Activated CD8-positive, alpha-beta memory T cell treated with anti-CD3 and anti-CD28 coated beads, Interleukin-2, amount 50 U/mL, for 48 hours (primary cell): ENCODE measurements around the gene C16orf78.

Experiments used
- DNase-seq: peaks from one replicate; pipeline ENCODE4 v3.0.0-alpha.2; 2020

The C16orf78 gene, protein sequence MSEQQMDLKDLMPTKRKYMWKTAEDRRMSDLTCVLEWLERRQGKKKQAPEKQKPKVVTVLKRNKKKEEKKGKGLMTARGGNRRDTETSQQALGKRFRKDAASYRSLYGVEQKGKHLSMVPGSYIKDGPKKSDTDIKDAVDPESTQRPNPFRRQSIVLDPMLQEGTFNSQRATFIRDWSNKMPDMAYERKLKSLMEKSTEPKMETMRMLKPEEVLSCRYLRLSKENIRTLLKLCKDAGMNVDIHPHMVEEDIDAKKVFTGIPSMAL

DNA sequence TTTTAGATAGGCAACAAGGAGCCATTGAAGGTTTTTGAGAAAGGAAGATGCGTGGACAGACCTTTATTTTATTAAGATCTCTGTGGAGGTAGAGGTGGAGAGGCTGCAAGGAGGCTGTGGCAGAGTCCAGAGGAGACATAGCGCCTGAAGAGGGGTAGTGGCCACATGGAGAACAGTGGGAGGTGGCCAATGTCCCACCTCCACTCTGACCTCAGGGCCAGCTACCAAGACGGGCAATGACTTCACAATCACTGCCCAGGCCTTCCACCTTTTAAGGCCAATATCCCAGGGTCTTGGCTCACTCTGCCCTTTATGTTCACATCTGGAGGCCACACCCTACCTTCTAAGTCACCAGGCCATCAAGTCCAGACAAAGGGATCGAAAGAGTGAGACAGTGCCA is at the start of gene C16orf78:
Gene C16orf78 (plus strand): TSS at position 301 of the 400 bp plus-strand sequence. CDS start 136 bp downstream, outside the sequence.
- DNase-seq = no peak

DNA sequence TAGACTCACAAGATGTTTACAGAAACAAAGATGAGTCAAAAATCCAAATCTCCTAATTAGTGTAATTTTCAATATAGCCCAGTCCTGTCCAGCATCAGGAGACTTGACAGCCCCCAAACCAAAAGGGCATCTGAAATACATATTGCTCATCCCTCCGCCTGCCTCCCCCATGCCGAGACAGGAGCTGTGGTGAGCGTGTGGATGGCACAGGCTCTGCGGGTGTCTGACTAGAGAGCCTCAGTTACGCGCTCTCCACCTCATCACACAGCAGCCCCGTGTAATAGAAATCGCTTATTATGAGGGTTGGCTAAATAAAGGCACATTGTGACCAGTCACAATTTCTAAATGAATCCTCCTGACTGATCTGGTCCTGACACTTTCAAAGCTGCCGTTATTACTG is 48.9 kb upstream of the C16orf78 start:
- no peak for DNase-seq

DNA sequence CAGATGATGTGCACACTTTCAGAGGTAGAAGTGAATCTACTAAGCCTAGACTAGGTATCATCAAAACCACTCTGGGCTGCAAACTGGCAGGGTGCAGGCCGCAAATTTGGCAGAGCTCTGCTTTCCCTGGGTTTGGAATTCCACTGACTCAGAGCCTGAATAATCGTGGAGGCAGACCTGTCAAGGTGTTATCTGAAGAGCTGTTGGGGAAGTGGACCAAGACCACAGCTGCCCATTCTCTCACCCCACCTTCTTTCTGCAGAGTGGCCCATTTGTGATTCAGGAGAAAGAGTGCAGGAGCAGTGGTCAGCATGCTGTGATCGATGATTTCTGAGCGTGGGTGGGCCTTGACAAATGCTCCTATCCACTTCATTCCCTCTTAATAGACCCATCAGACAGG is 46.1 kb upstream of the C16orf78 start:
- DNase-seq = no peak

DNA sequence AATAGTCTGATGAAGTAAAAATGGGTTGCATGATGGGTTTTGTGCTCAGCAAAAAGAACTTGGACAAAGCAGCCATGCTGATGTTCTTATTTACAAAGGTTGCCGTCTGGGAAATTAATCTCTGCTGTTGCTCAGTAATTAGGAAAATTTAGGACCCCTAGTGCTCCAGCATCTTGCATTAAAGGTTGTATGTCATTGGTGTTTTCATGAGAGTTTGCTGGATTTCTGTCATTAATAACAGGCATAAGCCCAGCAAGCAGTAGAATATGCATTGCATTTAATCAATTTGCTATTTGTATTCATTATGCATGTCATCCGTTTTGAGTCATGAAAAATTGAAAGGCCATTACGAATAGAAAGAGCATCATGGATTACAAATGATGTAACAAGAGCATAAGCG is 45.3 kb upstream of the C16orf78 start:
- no peak for DNase-seq

DNA sequence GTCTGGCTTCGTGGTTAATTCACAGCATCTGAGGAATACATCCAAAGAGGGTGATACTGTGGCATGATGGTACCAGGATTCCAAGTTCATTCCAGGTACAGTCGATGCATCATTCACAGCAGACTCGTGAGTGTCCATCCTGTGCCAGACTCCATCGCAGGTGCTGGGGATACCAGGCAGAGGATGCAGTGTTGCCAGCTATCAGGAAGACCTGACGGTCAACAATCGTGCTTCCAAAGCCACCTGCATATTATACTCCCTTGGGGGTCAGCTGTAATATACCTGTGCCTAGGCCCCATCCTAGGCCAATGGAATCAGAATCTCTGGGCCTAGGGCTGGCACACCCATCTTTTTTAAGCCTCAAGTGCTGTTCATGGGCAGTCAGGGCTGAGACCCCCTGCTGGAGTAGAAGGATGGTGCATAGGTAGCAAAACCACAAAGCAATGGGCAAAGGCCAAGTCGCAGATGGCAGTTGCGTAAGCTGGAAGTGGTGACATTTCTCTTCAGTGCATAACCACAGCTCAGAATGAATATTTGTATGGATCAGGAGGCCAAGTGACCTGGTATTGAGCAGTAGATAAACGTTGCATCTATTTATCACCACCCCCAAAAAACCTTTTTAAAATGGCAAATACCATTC is 42.9 kb upstream of the C16orf78 start:
- no peak for DNase-seq

DNA sequence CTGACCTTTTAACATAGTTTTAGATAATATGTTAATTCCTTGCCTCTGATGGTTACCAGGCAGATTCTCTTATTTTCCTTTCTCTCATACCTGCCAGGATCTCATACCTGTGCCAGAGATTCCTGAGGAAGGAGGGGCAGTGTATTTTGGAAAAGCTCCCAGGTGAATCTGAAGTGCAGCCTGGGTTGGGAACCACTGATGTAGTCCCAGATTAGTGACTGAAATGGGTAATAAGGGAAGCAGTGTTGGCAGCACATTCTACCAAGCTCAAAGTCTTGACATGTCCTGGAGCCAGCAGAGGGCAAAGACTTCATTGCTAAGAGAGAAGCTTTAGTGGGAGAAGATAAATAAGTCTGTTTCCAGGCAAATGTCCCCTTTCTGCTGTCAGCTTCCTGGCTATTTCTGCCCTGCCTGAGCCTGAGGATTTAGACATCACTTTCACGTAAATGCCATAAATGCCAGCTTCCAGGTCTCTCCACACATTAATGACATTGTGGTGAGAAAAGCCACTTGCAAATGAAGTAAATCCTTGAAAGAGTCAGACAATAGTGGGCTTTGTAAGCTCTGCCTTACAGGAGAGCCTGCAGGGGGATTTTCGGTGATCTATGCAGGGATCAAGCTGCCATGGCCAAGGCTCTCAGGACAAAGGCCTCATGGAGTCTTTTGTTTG is 40.9 kb upstream of the C16orf78 start:
- DNase-seq = no peak

DNA sequence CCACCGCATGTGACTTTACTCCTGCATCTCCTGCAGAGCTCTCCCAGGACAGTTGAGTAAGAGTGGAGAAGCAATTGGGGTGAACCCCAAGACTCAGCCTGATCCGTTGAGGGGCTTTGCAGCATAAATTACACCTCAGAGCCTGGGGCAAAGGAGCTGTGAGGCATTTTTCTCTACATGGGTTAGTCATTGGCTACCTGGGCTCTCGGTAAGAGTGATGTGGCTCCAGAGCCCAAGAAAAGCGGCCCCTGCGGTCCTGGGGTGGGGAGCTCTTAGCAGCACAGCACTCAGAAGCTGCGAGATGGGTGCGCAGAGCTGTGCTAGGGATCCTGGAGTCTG is 40.4 kb upstream of the C16orf78 start:
- no peak for DNase-seq

DNA sequence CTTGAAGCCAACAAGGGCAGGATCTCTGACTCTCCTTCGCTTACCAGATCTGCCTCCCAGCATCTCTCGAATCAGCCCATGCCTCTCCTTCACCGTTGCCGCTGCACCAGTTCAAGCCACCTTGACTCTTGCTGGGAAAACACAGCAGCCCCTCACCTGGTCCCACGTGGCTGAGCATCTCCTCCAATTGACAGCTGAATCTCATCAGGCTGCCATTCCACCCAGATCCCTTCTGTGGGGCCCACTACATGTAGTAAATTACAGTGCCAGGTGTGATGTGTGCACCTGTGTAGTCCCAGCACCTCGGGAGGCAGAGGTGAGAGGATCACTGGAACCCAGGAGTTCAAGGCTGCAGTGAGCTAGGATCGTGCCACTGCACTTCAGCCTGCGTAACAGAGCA is 37.8 kb upstream of the C16orf78 start:
- DNase-seq = no peak

DNA sequence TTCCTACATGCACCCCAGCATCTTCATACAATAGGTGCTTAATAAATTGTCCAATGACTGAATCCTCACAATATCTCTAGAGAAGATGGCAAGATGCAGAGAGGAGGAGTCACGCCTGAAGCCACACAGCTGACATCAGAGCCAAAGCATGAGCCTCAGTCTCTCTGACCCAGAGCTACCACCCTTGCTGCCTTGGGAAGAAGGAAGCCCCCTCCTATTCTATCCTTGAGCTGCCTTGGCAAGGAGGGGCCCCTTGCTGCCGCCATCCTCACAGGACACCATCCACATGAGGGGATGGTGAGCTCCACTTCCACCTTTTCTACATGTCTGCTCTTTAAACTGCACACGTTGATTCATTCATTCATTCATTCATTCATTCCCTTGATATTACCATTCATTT is 37.0 kb upstream of the C16orf78 start:
- no peak for DNase-seq

DNA sequence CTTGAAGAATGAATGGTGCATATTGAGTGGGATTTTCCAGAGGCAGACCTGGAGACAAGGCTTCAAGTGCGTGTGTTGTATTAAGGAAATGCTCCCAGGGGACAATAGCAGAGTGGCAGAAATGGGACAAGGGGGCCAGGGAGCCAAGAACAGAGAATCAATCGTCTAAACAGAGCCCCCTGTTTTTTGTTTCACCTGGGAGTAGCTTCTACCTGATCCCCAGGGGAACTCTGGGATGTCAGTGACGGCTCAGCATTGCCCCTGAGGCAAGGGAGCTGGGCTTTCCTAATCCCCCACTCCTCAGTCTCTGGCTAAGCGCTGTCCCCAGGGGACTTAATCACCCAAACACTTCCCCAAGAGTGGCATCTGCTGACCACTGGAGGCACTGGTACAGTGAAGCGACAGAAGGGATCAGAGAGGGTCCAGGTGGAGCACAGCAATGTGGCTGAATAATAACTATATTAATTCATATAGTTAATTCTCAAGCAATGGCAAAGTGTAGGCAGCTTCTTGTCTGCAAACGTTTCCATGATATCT is 35.7 kb upstream of the C16orf78 start:
- DNase-seq = no peak

DNA sequence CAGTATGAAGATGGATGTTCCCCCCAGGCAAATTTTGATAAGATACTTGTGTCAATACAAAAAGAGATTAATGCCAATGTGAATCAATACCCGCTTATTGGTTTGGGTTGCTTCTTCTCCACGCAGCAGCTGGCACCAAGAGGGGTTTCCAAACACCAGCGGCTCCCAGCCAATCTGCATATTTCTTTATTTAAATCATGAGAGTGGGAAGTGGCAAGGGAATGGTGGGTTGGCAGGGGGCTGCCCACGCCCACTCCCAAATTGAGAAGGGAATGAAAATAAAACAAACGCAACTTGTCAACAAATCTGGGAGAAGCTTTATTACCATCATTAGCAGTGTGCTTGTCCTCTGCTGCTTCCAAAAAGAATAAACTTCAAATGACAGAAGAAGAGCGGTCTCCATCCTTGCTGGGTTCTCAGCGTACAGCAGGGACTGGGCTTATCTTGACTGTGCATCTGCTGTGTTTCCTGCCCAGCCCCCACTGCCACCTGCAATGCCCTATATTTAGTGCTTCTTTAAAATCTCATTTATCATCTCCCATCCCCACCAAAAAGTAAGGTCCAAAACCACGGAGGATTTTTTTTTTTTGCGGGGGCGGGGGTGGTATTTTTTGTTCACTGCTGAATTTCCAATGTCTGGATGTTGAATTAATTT is 34.9 kb upstream of the C16orf78 start:
- DNase-seq = no peak

DNA sequence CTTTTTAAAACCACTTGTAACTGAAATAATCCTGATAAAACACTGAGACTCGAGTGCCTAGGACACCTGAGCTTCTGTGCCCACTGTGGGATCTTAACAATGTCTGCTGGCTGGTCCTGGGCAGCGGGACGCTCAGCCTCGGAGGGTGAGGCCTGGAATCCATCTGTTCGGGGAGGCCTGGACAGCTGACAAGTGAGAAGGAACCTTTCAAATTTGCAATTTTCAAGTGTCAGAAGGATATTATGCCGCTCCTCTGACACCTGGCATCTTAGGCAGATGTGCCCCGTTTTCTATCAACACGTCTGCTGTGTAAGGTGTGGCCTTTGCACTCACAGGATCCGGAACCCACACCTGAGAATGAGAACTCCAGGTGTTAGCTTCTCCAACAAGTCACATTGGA is 33.1 kb upstream of the C16orf78 start:
- DNase-seq = no peak

DNA sequence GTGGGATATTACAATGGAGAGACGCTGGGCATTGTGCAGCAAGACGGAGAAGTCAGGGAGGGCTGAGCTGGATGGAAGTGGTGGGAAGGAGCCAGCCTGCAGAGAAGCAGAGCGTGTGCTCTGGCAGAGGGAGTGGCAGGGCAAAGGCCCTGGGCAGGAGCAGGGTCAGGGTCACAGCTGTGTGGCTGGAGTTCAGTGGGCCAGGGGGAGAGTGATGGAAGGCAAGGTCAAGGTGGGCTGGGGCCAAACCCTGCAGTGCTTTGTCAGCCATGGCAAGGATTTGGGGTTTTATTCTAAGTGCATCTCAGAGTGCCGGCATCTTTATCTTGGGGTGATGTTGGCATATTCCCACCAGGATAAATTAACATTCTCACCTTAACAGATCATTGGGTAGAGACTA is 31.9 kb upstream of the C16orf78 start:
- no peak for DNase-seq

DNA sequence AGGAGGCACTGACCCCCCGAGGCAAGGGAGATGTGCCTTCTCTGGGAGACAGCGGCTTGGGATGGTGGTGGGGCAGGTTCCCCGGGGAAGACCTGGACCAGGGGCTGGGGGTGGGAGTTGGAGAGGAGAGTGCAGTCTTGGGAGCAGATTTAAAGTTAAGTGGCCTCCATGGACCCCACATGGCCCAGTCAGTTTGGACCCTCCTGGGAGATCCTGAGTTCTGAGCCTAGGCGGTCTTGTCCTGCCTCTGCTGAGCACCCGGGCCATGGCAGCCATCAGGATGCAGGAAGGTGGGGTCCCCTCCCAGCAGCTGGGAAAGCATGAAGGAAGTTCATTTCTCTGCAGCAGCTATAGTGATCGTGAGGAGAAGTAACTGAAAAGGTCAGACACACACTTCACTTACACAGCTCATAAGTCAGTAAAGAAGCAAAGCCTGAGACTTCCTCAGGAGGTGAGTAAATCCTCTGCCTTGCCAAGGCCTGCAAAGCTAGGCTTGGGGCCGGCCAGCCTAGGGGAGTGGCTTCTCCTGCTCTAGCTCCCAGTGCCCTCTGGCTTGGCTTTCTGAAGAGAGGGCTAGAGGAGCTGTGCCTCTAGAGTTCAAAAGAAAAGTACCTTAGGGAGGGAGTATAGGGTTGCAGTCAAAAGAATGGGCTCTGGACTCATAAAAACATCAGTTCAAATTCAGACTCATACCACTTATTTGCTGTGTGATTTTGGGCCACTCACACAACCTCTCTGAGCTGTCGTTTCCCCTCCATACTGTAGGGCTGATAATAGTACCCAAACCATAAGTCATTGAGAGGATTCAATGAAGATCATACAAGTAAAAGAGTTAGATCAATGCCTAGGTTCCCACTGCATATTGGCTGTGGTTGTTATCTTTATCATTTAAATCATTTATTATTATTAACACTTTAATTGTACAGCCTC is 31.0 kb upstream of the C16orf78 start:
- no peak for DNase-seq

DNA sequence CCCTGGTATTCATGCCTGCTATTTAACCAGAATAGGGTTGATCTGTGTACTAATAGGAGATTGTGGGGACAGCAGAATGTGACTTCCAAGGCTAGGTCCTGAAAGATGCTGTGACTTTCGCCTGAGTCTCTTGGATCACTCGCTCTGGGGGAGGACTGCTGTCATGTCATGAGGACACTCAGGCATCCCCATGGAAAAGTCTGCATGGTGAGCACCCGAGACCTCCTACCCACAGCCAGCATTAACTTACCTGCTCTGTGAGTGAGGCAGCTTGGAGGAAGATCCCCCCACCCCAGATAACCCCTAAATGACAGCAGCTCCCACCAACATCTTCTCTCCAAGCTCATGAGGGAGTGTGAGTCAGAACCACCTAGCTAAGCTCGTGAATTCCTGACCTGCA is 30.3 kb upstream of the C16orf78 start:
- no peak for DNase-seq

DNA sequence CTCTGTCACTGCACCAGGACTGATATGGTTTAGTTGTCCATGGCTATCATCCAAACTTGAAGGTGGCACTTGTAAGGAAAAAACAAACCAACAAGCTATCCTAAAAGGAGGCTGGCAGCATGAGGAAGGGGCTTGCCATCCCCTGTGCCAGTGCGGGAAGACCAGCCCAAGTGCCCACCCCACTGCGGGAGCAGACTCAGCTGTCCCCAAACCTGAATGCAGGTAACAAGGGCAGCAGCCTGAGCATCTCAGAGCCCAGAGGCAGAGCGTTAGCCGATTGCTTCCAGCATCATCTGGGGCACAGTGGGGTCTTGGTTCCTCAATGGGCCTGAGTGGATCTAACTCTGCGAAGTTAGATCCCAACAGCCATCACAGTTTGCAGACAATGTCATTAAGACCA is 29.2 kb upstream of the C16orf78 start:
- no peak for DNase-seq

DNA sequence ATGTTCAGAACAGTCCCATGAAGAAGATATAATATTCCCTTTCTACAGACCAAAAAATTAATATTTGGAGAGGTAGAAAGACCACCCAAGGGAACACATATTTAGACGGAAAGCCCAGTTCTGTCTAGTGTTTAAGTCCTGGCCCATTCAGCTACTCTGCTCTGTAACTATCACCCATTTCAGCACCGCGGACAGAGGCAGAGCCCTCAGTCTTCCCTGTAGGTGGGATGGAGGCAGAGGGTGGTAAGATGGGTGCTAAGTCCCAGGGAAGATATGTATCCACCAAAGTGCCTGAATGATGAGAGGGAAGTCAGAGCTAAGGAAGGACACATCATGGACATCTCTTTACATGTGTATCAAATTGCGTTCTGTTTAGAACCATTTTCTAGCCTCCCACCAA is 27.8 kb upstream of the C16orf78 start:
- DNase-seq = no peak

DNA sequence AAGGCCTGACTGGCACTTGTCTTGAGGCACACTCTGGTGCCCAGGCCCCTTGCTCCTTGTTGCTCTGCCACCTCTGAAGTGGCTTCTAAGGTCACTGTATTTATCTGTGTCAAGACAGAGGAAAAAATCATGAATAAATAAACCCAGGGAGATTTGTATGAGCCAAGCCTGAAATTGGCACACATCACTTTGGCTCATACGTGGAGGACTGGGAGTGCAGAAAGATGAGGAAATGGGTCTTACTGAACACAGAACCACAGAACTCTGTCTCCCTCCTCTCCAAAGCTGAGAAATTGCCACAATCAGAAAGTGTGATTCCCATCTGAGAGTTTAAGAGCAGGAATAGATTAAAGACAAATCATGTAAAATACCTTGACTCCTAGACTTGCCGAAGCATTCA is 27.1 kb upstream of the C16orf78 start:
- no peak for DNase-seq

DNA sequence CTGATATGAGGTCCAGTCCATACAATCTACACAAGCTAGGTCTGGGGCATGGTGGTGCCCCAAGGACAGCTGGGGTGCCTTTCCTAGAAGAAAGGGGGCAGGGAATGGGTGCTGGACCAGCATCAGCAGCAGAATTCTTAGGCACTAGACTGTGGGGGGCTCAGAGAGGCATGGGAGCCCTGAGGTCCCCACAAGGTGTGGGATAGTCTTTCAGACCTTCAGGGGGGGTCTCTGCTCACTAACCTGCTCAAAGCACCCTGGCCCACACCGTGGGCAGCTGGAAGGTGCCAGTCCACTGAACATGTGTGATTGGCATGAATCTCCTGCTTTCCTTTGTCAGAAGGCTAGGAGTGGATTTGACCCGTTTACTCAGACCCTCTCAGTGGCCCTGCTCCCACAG is 26.1 kb upstream of the C16orf78 start:
- DNase-seq = no peak

DNA sequence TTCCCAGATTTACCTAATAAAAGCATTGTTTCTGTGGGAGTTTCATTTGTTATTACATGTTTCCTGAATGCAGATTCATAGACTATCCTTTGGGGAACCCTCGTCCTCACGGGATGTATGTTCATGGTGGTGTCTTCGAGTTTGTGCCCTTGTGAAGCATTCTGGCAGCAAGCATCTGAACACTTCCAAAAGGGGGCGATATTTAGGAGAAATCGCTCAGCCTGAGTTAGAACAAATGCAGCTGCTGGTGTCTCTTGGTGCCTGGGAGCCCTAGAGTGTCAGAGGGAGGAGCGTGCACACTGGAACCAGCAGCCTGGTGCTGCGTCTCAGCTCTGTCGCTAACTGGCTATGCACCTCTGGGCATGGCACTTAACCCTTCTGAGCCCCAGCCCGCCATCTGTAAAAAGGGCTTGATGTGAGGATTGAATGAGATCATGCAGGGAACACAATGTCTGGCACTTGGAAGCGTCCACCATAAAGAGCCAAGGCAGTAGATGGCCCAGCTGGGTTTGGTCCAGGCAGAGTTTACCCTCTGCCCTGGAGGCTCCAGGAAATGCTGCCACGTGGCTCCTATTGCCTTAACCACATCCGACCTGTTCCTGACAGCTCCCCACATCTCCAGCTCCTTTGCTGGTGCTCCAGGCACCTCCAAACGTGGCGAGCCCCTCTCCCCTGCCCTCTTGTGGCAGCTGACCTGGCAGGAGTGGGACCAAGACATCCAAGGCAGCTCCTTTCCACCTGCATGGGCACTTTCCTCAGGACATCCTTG is 25.0 kb upstream of the C16orf78 start:
- DNase-seq = no peak

DNA sequence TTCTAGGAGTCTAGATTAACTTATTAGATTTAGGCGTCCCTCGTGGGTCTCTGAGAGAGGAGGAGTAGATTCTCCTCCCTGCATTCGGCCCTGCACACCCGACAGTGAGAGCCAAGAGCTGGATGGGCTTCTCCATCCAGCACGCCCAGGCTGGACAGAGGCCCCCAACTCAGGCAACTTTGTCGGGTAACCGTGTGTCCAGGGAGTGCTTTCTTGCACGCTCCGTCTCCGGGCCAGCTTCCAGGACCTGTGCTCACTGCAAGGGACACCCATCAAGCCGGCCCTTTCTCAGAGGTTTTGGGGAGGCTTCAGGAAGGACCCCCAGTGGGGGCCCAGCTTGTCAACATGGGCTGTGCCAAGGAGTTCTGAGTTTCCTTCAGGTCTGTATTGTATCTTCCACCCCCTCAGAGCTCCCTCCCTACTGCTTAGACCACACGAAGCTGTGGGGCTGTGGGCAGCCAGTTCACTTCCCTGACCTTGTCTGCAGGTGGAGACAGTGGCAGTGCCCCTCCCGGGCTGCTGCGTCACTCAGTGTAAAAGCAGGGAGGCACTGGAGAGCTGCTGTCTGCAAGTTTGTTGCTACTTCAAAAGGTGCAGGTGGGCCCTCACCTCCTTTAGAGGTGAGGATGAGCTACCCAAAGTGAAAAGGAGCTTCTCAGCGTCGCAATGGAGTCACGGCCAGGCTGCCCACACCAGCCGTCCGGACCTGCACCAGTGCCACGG is 24.0 kb upstream of the C16orf78 start:
- no peak for DNase-seq
